GM13977 (cell line): ENCODE data around the gene DESI1.

Experiments
- DNase-seq: peaks from one replicate; pipeline ENCODE4 v3.0.0; 2012; ENCODE audit warnings: low spot score
- CTCF ChIP-seq: IDR thresholded peaks from 2 replicates; pipeline ENCODE4 v1.5.1; 2012; ENCODE audit warnings: mild to moderate bottlenecking, control low read depth; ENCODE audit not compliant: insufficient read depth; ENCODE audit errors: extremely low read depth, missing control alignments
- in situ Hi-C: fragments of 300-500 bp; cut with MboI; formaldehyde crosslinking; loops from one replicate; pipeline ENCODE4 v1.12.0; 2022; ENCODE audit warnings: low sequenced_read_pairs, low pct_unique_long_range_greater_than_20kb, mixed read lengths, inconsistent platforms; ENCODE audit not compliant: unreplicated experiment

The DESI1 gene

GRCh38 chr22:41571786-41572185 is 49.1 kb downstream of the DESI1 start:
- DNase-seq: no peak
- in situ Hi-C loops: no loop called here

GRCh38 chr22:41570221-41570620 is 50.6 kb downstream of the DESI1 start:
- in situ Hi-C loops: no loop called here
- DNase-seq: no peak
- no peak for TF ChIP-seq CTCF

More at GRCh38 chr22:41571786-41572185, 49.1 kb downstream of the DESI1 start:
- no peak for TF ChIP-seq CTCF

- in situ Hi-C loops: no loop called here
- no peak for TF ChIP-seq CTCF
- no peak for DNase-seq
These were observed 52.0 kb downstream of the DESI1 start for GRCh38 chr22:41568811-41569210.

GRCh38 chr22:41567512-41567768 is 53.4 kb downstream of the DESI1 start:
- TF ChIP-seq CTCF: no peak
- DNase-seq: no peak
- in situ Hi-C loops: no loop called here

- in situ Hi-C loops: no loop called here
- DNase-seq: no peak
- TF ChIP-seq CTCF: no peak
These were observed 55.3 kb downstream of the DESI1 start for GRCh38 chr22:41565403-41566054.

GRCh38 chr22:41564563-41564962 is 56.3 kb downstream of the DESI1 start:
- DNase-seq: no peak
- in situ Hi-C loops: no loop called here
- no peak for TF ChIP-seq CTCF
